Endothelial cell of umbilical vein (primary cell): ENCODE data around the gene FYN.

ENCODE experiments used
- EZH2 ChIP-seq: IDR thresholded peaks from 2 replicates; pipeline ENCODE4 v1.6.1; 2012; ENCODE audit warnings: borderline replicate concordance, low read depth, mild to moderate bottlenecking, moderate library complexity, low read length, inconsistent platforms; ENCODE audit not compliant: severe bottlenecking
- FOS ChIP-seq: IDR thresholded peaks from 2 replicates; pipeline ENCODE4 v1.6.1; 2011; ENCODE audit warnings: mild to moderate bottlenecking, low read length, moderate library complexity, borderline replicate concordance; ENCODE audit not compliant: insufficient read depth
- GATA2 ChIP-seq: IDR thresholded peaks from 2 replicates; pipeline ENCODE4 v1.7.0; 2011; ENCODE audit warnings: low read depth, mild to moderate bottlenecking, moderate library complexity, mixed read lengths, low read length; ENCODE audit not compliant: insufficient read length, insufficient read depth
- MYC ChIP-seq: IDR thresholded peaks from one replicate; pipeline ENCODE4 v1.6.1; 2011; ENCODE audit warnings: mild to moderate bottlenecking, low read depth, low read length
- POLR2A ChIP-seq: IDR thresholded peaks from 2 replicates; pipeline ENCODE4 v1.6.1; 2012; ENCODE audit warnings: low read depth, mild to moderate bottlenecking, control low read depth, low read length
- POLR2AphosphoS5 ChIP-seq: IDR thresholded peaks from 2 replicates; pipeline ENCODE4 v1.6.1; 2012; ENCODE audit warnings: low read depth, mild to moderate bottlenecking, control low read depth, low read length, moderate library complexity; ENCODE audit not compliant: insufficient read depth
- TF ChIP-seq, protein P1 (sequence below), 2 donors: IDR thresholded peaks; 1 replicate in 1 of 2; 2 replicates in 1 of 2; pipeline ENCODE4 v1.5.1; 2011; ENCODE audit warnings: low read length in 2 of 2, mild to moderate bottlenecking in 2 of 2, moderate library complexity in 2 of 2, control low read depth in 1 of 2, inconsistent platforms in 1 of 2, low read depth in 1 of 2; ENCODE audit not compliant: insufficient read depth in 1 of 2; ENCODE audit errors: extremely low read depth in 1 of 2
- TF ChIP-seq, protein P2 (sequence below): IDR thresholded peaks from 2 replicates; pipeline ENCODE4 v1.6.1; 2011; ENCODE audit not compliant: insufficient read depth, insufficient read length

DNA sequence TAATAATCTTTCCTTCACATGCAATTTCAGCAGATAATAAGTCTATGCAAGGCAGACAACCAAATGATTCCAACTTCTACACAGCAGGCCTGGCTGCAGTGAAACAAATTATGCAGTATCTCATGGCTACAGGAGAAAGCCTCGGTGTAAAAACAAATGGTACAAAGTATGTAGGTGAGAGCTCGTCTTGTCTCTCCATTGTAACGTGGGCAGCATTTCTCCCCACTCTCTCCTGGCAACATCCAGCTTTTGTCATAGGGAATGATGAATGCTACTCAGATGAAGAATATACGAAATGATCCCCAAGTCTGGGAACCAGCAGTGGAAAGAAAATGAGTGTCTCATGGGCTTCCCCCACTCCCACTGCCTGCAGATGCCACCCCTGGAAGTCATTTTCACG is 32.4 kb downstream of the FYN start:
- TF ChIP-seq, protein P1, sequence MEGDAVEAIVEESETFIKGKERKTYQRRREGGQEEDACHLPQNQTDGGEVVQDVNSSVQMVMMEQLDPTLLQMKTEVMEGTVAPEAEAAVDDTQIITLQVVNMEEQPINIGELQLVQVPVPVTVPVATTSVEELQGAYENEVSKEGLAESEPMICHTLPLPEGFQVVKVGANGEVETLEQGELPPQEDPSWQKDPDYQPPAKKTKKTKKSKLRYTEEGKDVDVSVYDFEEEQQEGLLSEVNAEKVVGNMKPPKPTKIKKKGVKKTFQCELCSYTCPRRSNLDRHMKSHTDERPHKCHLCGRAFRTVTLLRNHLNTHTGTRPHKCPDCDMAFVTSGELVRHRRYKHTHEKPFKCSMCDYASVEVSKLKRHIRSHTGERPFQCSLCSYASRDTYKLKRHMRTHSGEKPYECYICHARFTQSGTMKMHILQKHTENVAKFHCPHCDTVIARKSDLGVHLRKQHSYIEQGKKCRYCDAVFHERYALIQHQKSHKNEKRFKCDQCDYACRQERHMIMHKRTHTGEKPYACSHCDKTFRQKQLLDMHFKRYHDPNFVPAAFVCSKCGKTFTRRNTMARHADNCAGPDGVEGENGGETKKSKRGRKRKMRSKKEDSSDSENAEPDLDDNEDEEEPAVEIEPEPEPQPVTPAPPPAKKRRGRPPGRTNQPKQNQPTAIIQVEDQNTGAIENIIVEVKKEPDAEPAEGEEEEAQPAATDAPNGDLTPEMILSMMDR (IDR thresholded peaks at IDR 0.05; ENCODE audit: extremely low read depth in 1 of 2, insufficient read depth in 1 of 2, low read depth in 1 of 2, low read length in 2 of 2), result no peak
- TF ChIP-seq POLR2A, result no peak
- no peak for TF ChIP-seq POLR2AphosphoS5
- TF ChIP-seq EZH2, result no peak
- no peak for TF ChIP-seq MYC
- TF ChIP-seq, protein P2, sequence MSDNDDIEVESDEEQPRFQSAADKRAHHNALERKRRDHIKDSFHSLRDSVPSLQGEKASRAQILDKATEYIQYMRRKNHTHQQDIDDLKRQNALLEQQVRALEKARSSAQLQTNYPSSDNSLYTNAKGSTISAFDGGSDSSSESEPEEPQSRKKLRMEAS, result no peak
- no peak for TF ChIP-seq FOS
- TF ChIP-seq GATA2, result no peak
